ENCODE results near the gene PTPRK.
"Not testable (repeated sequence)": the region's sequence is repeated elsewhere in the genome, so short reads cannot be mapped to it uniquely, and the experiment has no call there.

DNA sequence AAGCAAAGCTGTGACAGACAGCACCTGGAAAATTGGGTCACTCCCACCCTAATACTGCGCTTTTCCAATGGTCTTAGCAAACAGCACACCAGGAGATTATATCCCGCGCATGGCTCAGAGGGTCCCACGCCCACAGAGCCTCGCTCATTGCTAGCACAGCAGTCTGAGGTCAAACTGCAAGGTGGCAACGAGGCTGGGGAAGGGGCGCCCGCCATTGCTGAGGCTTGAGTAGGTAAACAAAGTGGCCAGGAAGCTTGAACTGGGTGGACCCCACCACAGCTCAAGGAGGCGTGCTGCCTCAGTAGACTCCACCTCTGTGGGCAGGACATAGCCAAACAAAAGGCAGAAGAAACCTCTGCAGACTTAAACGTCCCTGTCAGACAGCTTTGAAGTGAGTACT lies 594.0 kb downstream of the PTPRK start:
- not testable (repeated sequence) for TF ChIP-seq CTCF (conservative IDR thresholded peaks at IDR 0.05 in 1 of 2, IDR thresholded peaks at IDR 0.05 in 1 of 2; ENCODE audit: low read depth in 1 of 2, low read length in 2 of 2); EZH2 (IDR thresholded peaks at IDR 0.05; ENCODE audit: low read length, missing control alignments)

Data from fibroblast of lung (primary cell).